CD14-positive monocyte (primary cell): ENCODE results near the gene BHMT. TPM values are rescaled to one million over a fixed set of nuclear protein-coding genes. Genes with fewer than 3 reads are reported as not detected.
"Not testable (repeated sequence)": the region's sequence is repeated elsewhere in the genome, so short reads cannot be mapped to it uniquely, and the experiment has no call there.

Experiments
- DNase-seq, 3 donors: peaks; one replicate each; pipeline ENCODE4 v3.0.0-alpha.2; 2011 to 2022
- H2AFZ ChIP-seq: 2 replicates; pipeline ENCODE4 v1.6.0; 2012; ENCODE audit warnings: mild to moderate bottlenecking, low read depth, low read length, inconsistent platforms; ENCODE audit not compliant: insufficient read depth, poor library complexity, severe bottlenecking
- H3K27ac ChIP-seq, 2 donors: 1 replicate in 1 of 2; 2 replicates in 1 of 2; pipeline ENCODE4 v1.5.1; 2012 to 2013; ENCODE audit warnings: low read length in 2 of 2, control low read depth in 1 of 2, inconsistent platforms in 1 of 2, low read depth in 1 of 2, mild to moderate bottlenecking in 1 of 2
- H3K27me3 ChIP-seq, 2 donors: one replicate each; pipeline versions ENCODE4 v1.6.0 to v1.6.1; 2011 to 2013; ENCODE audit warnings: low read length in 2 of 2; ENCODE audit not compliant: control insufficient read depth in 2 of 2, insufficient read depth in 2 of 2
- H3K36me3 ChIP-seq, 2 donors: replicated peaks in 1 of 2; 1 replicate in 1 of 2; 2 replicates in 1 of 2; pipeline versions ENCODE4 v1.5.1 to v1.6.1; 2012 to 2013; ENCODE audit warnings: low read length in 2 of 2, control low read depth in 1 of 2, inconsistent platforms in 1 of 2, mild to moderate bottlenecking in 1 of 2; ENCODE audit not compliant: insufficient read depth in 2 of 2, control insufficient read depth in 1 of 2
- H3K4me1 ChIP-seq, 2 donors: 1 replicate in 1 of 2; 2 replicates in 1 of 2; pipeline versions ENCODE4 v1.5.1 to v1.6.1; 2012 to 2013; ENCODE audit warnings: low read length in 2 of 2, control low read depth in 1 of 2, inconsistent platforms in 1 of 2, mild to moderate bottlenecking in 1 of 2, moderate library complexity in 1 of 2; ENCODE audit not compliant: insufficient read depth in 2 of 2, control insufficient read depth in 1 of 2
- H3K4me2 ChIP-seq: replicated peaks from 2 replicates; pipeline ENCODE3; 2012; ENCODE audit warnings: low read length, moderate library complexity, mild to moderate bottlenecking; ENCODE audit not compliant: poor library complexity, severe bottlenecking; ENCODE audit errors: extremely low read depth
- H3K4me3 ChIP-seq, 3 experiments: fragments of 200-600 bp in 1 of 3; sonication (generic) in 1 of 3; replicated peaks in 1 of 3; 1 replicate in 2 of 3; 2 replicates in 1 of 3; pipeline ENCODE4 v1.5.1; 2011 to 2013; ENCODE audit warnings: low read length in 3 of 3, mild to moderate bottlenecking in 3 of 3, control low read depth in 2 of 3, low read depth in 2 of 3, inconsistent platforms in 1 of 3, moderate library complexity in 1 of 3
- H3K79me2 ChIP-seq: 2 replicates; pipeline ENCODE4 v1.6.0; 2012; ENCODE audit warnings: mild to moderate bottlenecking, control low read depth, inconsistent platforms, low read length, moderate library complexity; ENCODE audit not compliant: insufficient read depth
- H3K9ac ChIP-seq: 2 replicates; pipeline ENCODE4 v1.6.0; 2017; ENCODE audit warnings: low read length, mild to moderate bottlenecking; ENCODE audit not compliant: insufficient read depth, poor library complexity, severe bottlenecking
- H3K9me3 ChIP-seq, 2 donors: replicated peaks in 1 of 2; 1 replicate in 1 of 2; 2 replicates in 1 of 2; pipeline versions ENCODE4 v1.5.1 to v1.6.1; 2012 to 2013; ENCODE audit warnings: low read length in 2 of 2, control low read depth in 1 of 2; ENCODE audit not compliant: control insufficient read depth in 1 of 2, insufficient read depth in 1 of 2
- H4K20me1 ChIP-seq: 2 replicates; pipeline ENCODE4 v1.6.0; 2012; ENCODE audit warnings: mild to moderate bottlenecking, low read length, control low read depth, moderate library complexity; ENCODE audit not compliant: insufficient read depth
- H3K27ac Mint-ChIP-seq, 7 donors: one replicate each; pipeline ENCODE4 v1.8.0; 2020; ENCODE audit warnings: mild to moderate bottlenecking in 7 of 7, mixed read lengths in 7 of 7, moderate library complexity in 6 of 7, inconsistent platforms in 2 of 7
- H3K27me3 Mint-ChIP-seq, 3 donors: one replicate each; pipeline ENCODE4 v1.8.0; 2021 to 2022; ENCODE audit warnings: low read depth in 3 of 3, mild to moderate bottlenecking in 3 of 3, mixed read lengths in 3 of 3, moderate library complexity in 3 of 3, inconsistent platforms in 1 of 3
- H3K36me3 Mint-ChIP-seq, 2 donors: one replicate each; pipeline ENCODE4 v1.8.0; 2020; ENCODE audit warnings: mixed read lengths in 2 of 2, inconsistent platforms in 1 of 2, mild to moderate bottlenecking in 1 of 2
- H3K4me1 Mint-ChIP-seq: one replicate; pipeline ENCODE4 v1.8.0; 2020; ENCODE audit warnings: mild to moderate bottlenecking, mixed read lengths
- H3K4me3 Mint-ChIP-seq, 2 donors: one replicate each; pipeline ENCODE4 v1.8.0; 2020; ENCODE audit warnings: mild to moderate bottlenecking in 2 of 2, mixed read lengths in 2 of 2, moderate library complexity in 1 of 2
- H3K9me3 Mint-ChIP-seq, 7 donors: one replicate each; pipeline ENCODE4 v1.8.0; 2020 to 2022; ENCODE audit warnings: mixed read lengths in 7 of 7, mild to moderate bottlenecking in 6 of 7, moderate library complexity in 6 of 7, inconsistent platforms in 2 of 7
- CTCF ChIP-seq: fragments of 200-600 bp; IDR thresholded peaks from one replicate; pipeline ENCODE4 v1.8.0; 2022; ENCODE audit warnings: antibody characterized with exemption, mild to moderate bottlenecking
- WGBS: methylation state at CpG from one replicate; pipeline ENCODE4 v1.1.5; 2013; ENCODE audit warnings: missing lambda C conversion rate; ENCODE audit not compliant: insufficient coverage; 5-methylcytosine and 5-hydroxymethylcytosine counted together
- intact Hi-C, 2 donors: fragments of 100-400 bp; cut with micrococcal nuclease; formaldehyde crosslinking; loops; one replicate each; pipeline versions ENCODE4 v1.15.0 to v1.15.1; 2023
- polyA plus RNA-seq, 3 donors: library from polyadenylated mRNA; depleted of rRNA in 1 of 3; unstranded in 2 of 3; stranded (reverse) in 1 of 3; fragments of 300-500 nt in 2 of 3; fragments of >200 nt in 1 of 3; fragmentation: Illumina TruSeq in 2 of 3; gene quantifications; 1 replicate in 2 of 3; 2 replicates in 1 of 3; pipeline ENCODE4 v1.2.3, GENCODE V29; 2012 to 2021

The BHMT gene
- polyA plus RNA-seq, 3 donors, result not detected

- no peak overlapping the region for H3K4me3 ChIP-seq
- no peak for TF ChIP-seq CTCF
- Mint-ChIP-seq H3K9me3 (no peaks in the 10 kb centered on the region), H3K27ac (no peak overlapping the region), H3K36me3 (no peaks in the 10 kb centered on the region), H3K27me3 (peaks cover 0 to 2% (median 0%) of the 10 kb centered on the region in 3 donors), H3K4me1 (no peaks in the 10 kb centered on the region), H3K4me3 (no peak overlapping the region)
- H3K9me3 ChIP-seq, result no peaks in the 10 kb centered on the region
- no peaks in the 10 kb centered on the region for H3K4me1 ChIP-seq
- no peaks in the 10 kb centered on the region for H4K20me1 ChIP-seq
- H3K27ac ChIP-seq, result no peak overlapping the region
- no peak overlapping the region for H2AFZ ChIP-seq
- no peaks in the 10 kb centered on the region for H3K79me2 ChIP-seq
- 80% methylated on average over 1 of the region's 6 CpGs for WGBS
- no peak overlapping the region for H3K4me2 ChIP-seq
- no peak for DNase-seq
- H3K36me3 ChIP-seq, result no peaks in the 10 kb centered on the region
- H3K9ac ChIP-seq, result no peak overlapping the region
- intact Hi-C loops, result no loop called here
- H3K27me3 ChIP-seq, result no peaks in the 10 kb centered on the region
Observed at GRCh38 chr5:79173626-79174025, 62.0 kb downstream of the BHMT start.

- H3K27me3 Mint-ChIP-seq, H3K79me2 ChIP-seq, H3K36me3 Mint-ChIP-seq, intact Hi-C loops, H4K20me1 ChIP-seq, H3K9me3 ChIP-seq, H3K4me1 ChIP-seq, H2AFZ ChIP-seq, H3K4me3 Mint-ChIP-seq, H3K4me1 Mint-ChIP-seq, H3K36me3 ChIP-seq, H3K9ac ChIP-seq, H3K27ac Mint-ChIP-seq, H3K27ac ChIP-seq, H3K9me3 Mint-ChIP-seq, DNase-seq, H3K4me2 ChIP-seq, H3K27me3 ChIP-seq, H3K4me3 ChIP-seq: not testable (repeated sequence)
- no CpG with 5 or more reads among the region's 4 CpGs for WGBS
Observed at GRCh38 chr5:79180449-79180848, 68.8 kb downstream of the BHMT start.
